Right kidney (tissue), 1 donor: ENCODE measurements around the gene DEDD.
A peak's percentile ranks its signal among the peaks of the same experiment; 100 is the strongest.

Source experiments
- DNase-seq: peaks from one replicate; pipeline ENCODE4 v3.0.0-alpha.2; 2016

Gene DEDD

GRCh38 chr1:161094481-161094880, 38.0 kb downstream of the DEDD start:
- no peak for DNase-seq

GRCh38 chr1:161092621-161093028, 39.8 kb downstream of the DEDD start:
- no peak for DNase-seq

- no peak for DNase-seq
Observed at GRCh38 chr1:161091796-161092507, 40.5 kb downstream of the DEDD start.

- no peak for DNase-seq
Observed at GRCh38 chr1:161091093-161091492, 41.4 kb downstream of the DEDD start.

GRCh38 chr1:161090617-161091016, 41.9 kb downstream of the DEDD start:
- DNase-seq = no peak

- DNase-seq = no peak
Observed at GRCh38 chr1:161089938-161090337, 42.5 kb downstream of the DEDD start.

GRCh38 chr1:161089251-161089924, 43.1 kb downstream of the DEDD start, which contains the start of gene NECTIN4:
TSS of gene NECTIN4 (minus strand) at chr1:161089558. CDS start at chr1:161089296, 262 bp downstream.
- DNase-seq = peak; percentile 42

- DNase-seq = no peak
Observed at GRCh38 chr1:161088587-161089110, 43.8 kb downstream of the DEDD start.

GRCh38 chr1:161086457-161086856, 46.0 kb downstream of the DEDD start:
- DNase-seq = no peak

- no peak for DNase-seq
Observed at GRCh38 chr1:161085165-161085564, 47.3 kb downstream of the DEDD start.

GRCh38 chr1:161084597-161084988, 47.9 kb downstream of the DEDD start:
- no peak for DNase-seq

GRCh38 chr1:161083748-161084596, 48.5 kb downstream of the DEDD start:
- no peak for DNase-seq

- no peak for DNase-seq
Observed at GRCh38 chr1:161082996-161083747, 49.3 kb downstream of the DEDD start.

GRCh38 chr1:161082483-161082882, 50.0 kb downstream of the DEDD start:
- DNase-seq = no peak

- no peak for DNase-seq
Observed at GRCh38 chr1:161081519-161081918, 50.9 kb downstream of the DEDD start.

- DNase-seq = no peak
Observed at GRCh38 chr1:161080441-161081405, 51.7 kb downstream of the DEDD start.

- DNase-seq = no peak
Observed at GRCh38 chr1:161079436-161080110, 52.9 kb downstream of the DEDD start.

- DNase-seq = no peak
Observed at GRCh38 chr1:161077426-161077825, 55.0 kb downstream of the DEDD start.

GRCh38 chr1:161076410-161076809, 56.1 kb downstream of the DEDD start:
- no peak for DNase-seq
